HS-5 (cell line): ENCODE measurements around the gene GALNT14.
A peak's percentile ranks its signal among the peaks of the same experiment; 100 is the strongest.

Source experiments
- DNase-seq: peaks from one replicate; pipeline ENCODE4 v3.0.0-alpha.2; 2012; ENCODE audit warnings: low read depth

GALNT14 gene

DNA sequence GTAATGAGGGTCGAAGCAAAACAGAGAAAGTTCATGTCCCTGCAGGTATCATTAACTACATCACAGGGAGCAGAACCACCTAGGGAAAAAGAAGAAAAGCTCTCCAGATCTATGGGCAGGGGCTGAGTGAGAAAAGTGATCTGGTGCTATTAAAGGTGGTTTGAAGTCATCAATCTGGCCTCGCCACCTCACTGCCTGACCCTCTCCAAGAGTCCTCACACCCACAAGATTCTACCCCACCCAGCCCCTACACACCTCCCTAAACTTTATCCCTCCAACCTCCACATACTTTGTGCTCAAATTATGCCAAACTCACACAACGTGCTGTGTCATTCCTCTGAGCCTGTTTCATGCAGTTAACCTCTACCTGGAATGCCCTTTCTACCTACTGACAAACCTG is 2.2 kb downstream of the GALNT14 start:
- no peak for DNase-seq

DNA sequence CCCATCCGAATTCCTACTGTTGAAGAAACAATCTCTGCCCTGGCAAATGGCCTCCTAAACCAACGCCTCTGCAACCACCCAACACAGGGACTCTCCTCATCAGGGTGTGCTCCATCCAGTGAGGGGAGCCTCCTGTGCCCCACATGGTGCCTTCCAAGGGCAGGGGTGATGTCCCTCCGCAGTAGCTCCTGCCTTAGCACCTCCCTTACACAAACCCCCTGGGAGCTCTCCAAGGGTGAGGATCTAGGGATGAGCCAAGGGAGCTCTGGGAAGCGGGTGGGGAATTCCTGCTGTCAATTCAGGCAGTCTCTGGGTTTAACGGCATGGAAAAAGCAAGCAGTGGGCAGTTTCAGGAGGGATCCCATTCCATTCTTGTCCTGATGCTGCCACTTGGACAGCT is 3.8 kb downstream of the GALNT14 start:
- DNase-seq, result no peak

DNA sequence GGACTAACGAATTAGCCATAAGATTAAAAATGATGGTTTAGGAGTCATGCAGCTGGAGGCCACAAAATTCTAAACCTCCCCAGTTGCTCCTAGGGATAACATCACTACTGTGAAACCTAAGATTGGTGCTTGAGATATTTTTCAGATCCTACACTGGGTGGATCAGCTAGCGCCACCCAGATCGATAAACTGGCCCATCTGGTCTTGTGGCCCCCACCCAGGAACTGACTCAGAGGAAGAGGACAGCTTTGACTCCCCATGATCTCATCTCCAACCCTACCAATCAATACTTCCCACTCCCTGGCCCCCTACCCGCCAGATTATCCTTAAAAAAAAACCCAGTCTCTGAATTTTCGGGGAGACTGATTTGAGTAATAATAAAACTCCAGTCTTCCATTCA is 5.5 kb downstream of the GALNT14 start:
- no peak for DNase-seq

- DNase-seq, result no peak
Measured at GRCh38 chr2:31131871-31132270, 6.4 kb downstream of the GALNT14 start.

GRCh38 chr2:31129375-31130171 is 8.7 kb downstream of the GALNT14 start:
- no peak for DNase-seq

- no peak for DNase-seq
Measured at GRCh38 chr2:31127931-31128330, 10.3 kb downstream of the GALNT14 start.

DNA sequence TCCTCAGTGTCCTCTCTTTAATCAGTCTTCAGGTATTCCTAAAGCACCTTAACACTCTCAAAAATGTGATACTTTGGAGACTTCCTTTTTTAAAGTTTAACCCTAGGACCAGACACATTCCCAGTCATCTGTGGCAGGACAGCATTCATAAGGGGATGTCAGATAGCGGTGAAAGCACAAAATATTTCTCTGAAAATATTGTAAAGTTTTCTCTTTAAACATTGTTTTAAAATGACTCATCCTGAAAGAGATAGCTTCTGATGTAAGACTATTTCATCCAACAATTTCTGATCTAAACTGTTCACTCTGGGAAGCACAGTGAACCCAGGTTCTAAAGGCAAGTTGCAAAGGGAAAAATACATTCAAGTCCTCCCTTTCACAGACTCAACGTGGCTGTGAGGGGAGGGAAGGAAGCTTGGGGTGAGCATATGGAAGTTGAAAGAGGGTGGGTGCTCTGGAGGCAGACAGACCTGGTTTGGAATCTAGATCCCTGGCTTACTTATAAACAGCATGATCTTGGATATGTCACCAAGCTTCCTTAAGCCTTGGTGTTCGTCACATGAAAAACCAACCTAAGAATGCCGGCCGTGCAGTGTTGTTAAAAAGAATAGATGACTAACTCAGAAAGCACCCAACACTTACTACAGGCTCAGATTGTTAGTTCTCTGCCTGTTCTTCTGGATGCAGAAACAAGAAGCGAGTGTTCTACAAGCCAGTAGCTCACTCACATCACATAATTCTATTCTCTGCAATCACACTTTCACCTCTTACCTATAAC is 12.1 kb downstream of the GALNT14 start:
- peak; percentile 34 for DNase-seq

DNA sequence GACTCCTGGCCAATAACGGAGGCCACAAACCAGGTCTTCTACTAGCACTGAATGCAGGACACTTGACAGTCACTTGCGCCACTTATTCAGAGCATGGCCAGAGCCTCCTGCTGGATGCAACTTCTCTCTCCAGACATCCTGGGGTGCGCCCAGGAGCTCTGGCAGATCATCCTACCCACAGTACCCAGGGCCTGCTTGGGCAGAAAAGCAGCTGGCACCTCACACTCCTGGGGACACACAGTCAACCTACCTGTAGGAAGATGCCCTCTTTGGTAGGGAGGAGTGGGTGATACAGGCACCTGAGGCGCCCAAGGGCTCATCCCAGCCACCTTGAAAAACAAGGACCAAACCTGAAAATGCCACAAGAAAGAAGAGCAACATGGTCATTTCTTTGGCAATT is 13.3 kb downstream of the GALNT14 start:
- DNase-seq, result no peak

GRCh38 chr2:31122133-31122532 is 16.1 kb downstream of the GALNT14 start:
- DNase-seq, result no peak

DNA sequence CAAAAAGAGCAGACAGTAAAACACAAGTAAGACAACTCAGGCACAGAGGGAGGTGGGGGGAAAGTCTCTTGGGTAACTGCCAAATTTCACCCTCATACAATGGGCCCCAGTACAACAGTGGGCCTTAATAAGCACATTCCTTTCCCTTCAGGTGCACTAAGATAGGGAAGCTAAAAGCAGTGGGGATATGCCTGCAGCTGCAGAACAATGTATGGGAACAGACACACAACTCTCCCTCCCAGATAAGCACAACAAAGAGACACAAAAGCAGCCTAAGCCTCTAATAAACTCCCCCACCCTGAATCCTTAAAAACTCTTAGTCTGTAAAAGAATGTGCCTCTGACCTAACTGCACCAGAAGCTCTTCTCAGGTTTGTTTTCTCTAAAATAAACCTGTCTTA is 24.5 kb downstream of the GALNT14 start:
- no peak for DNase-seq

GRCh38 chr2:31112544-31112943 is 25.7 kb downstream of the GALNT14 start:
- DNase-seq, result no peak

- no peak for DNase-seq
Measured at GRCh38 chr2:31110998-31111397, 27.2 kb downstream of the GALNT14 start.

- no peak for DNase-seq
Measured at GRCh38 chr2:31110431-31110830, 27.8 kb downstream of the GALNT14 start.

DNA sequence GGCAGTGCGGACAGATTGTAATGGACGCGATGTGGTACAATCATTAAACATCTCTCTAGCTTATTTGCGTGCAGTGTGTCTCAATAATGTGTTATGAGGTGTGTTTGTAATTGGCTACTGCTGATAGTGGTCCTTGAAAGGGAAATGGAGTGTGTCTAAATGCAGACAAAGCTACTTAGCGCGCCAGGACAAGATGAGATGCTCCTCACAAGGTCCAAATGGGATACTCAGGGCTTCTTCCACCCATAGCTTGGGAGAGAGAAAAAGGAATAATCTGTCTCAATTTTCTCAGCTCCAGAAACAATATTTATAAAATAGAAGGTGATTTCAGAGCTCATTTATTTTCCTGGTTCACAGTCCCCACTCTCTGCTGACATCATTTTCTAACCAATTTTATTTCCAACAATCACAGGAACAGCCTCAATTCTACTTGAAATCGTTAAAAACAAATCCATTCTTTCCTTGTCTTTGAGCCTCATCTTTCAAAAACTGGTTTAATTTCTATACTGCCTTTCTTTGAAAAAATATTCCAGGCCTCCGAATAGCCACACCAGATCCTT is 28.5 kb downstream of the GALNT14 start:
- no peak for DNase-seq

DNA sequence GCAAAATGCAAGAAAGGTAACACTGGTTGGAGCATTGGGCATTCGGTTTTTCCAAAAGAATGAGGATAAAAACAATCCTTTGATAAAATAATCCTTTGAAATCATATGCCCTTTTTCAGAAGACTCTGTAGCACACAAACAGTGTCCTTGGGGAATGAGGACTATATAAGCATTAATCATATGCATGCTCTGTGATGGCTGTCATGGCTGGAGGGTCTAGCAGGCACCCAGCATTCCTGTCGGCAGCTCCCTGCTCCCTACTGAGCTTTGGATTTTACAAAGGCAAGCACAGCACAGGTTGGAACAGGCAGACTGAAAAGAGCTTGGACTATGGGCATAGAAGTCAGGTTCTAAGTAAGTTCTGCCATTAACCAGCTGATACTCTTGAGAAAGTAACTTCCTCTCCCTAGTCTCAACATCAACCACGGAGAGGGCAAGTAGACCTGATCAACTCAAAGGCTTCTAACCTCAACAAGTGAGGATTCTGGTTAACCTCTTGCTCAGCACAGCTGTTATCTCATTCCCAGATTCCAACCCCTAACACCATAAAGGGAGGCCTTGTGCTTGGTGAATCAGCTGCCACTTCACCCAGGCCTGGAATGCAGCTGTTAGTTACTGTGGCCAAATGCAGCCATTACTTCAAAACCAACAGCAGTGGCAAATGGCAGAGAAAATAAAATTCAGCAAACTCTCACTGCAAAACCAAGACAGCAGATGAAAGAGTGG is 29.5 kb downstream of the GALNT14 start:
- peak; percentile 39 for DNase-seq

- no peak for DNase-seq
Measured at GRCh38 chr2:31107591-31108300, 30.5 kb downstream of the GALNT14 start.

- no peak for DNase-seq
Measured at GRCh38 chr2:31101701-31102100, 36.5 kb downstream of the GALNT14 start.

DNA sequence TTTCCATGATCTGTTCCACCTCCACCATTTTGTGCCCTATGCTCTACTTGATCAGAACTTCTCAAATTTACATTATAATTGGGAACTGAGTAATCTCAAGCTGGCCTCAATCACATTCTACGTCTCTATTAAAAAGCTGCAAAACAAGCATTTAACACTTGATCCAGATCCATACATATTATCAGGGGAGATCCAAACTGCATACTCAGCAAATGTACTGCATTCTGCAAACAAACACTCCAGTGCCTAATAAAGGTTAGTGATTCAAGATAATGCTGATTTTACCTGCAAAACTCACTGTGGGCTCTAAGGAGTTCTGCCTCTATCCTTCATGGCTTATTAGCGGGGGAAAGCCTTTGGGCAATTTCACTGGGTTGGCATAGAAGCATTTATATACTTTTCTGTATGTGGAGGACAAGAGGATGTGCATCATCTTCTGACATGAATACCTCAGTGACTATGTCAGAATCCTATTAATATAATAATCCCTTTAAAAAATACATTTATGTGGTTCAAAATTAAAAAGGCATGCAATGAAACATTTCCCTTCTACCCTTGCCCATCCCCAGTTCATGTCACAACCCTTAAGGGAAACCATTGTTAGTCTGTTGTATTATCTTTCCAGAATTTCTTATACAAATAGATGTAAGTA is 40.2 kb downstream of the GALNT14 start:
- no peak for DNase-seq

- DNase-seq, result no peak
Measured at GRCh38 chr2:31090188-31090587, 48.1 kb downstream of the GALNT14 start.

GRCh38 chr2:31089645-31090044 is 48.6 kb downstream of the GALNT14 start:
- DNase-seq, result no peak

DNA sequence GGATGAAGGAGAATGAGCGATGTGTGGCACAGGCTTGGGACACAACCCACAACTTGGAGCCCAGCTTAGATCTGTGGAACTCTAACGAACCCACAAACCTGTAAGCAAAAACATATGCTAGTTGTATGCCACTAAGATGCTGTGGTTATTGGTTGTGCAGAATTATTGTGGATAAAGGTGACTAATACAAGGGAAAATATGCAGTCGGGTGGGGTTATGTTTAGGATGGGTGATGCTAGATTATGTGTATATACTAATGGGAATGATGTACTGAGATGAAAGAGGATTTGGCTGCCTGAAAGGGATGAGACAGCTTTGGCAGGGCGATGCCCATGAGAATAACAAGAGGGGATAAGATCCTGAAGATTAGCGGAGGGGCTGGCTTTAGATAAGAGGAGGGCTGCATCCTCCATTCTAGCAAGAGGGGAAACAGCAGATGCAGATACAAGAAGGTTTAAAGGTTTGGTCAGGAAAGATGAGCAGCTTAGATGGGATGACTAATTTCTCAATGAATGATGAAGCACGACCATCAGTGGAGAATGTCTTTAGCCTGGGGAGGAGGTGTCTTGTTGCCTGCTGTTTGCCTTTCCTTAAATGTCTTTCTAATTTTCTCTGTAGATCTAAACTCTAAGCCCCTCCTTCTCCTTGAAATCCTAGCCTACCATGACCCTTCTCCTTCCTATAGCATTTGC is 49.6 kb downstream of the GALNT14 start:
- peak; percentile 53 for DNase-seq
